Liver (tissue), 9 donors: Measurements from ENCODE around the gene CUZD1. TPM values are rescaled to one million over a fixed set of nuclear protein-coding genes. Genes with fewer than 3 reads are reported as not detected.

Source experiments
- DNase-seq: peaks from one replicate; pipeline ENCODE4 v3.0.0-alpha.2; 2017; ENCODE audit warnings: low spot score
- H3K27ac ChIP-seq, 2 donors: one replicate each; pipeline ENCODE4 v1.7.0; 2013; ENCODE audit warnings: inconsistent platforms in 2 of 2, low read length in 2 of 2, control low read depth in 1 of 2, low read depth in 1 of 2, mild to moderate bottlenecking in 1 of 2
- H3K27me3 ChIP-seq, 4 donors: one replicate each; pipeline versions ENCODE4 v1.6.1 to v1.7.0; 2013; ENCODE audit warnings: low read length in 3 of 4, inconsistent platforms in 1 of 4, mild to moderate bottlenecking in 1 of 4, moderate library complexity in 1 of 4; ENCODE audit not compliant: control insufficient read depth in 4 of 4, insufficient read depth in 4 of 4
- H3K36me3 ChIP-seq, 4 donors: one replicate each; pipeline versions ENCODE4 v1.6.1 to v1.7.0; 2013; ENCODE audit warnings: low read length in 3 of 4, mild to moderate bottlenecking in 3 of 4, low read depth in 1 of 4, moderate library complexity in 1 of 4; ENCODE audit not compliant: control insufficient read depth in 4 of 4, insufficient read depth in 3 of 4
- H3K4me1 ChIP-seq, 4 donors: one replicate each; pipeline versions ENCODE4 v1.6.1 to v1.7.0; 2013; ENCODE audit warnings: low read length in 3 of 4, mild to moderate bottlenecking in 3 of 4, moderate library complexity in 1 of 4; ENCODE audit not compliant: control insufficient read depth in 4 of 4, insufficient read depth in 4 of 4
- H3K4me3 ChIP-seq, 3 donors: one replicate each; pipeline versions ENCODE4 v1.6.1 to v1.7.0; 2013; ENCODE audit warnings: low read length in 3 of 3, control low read depth in 1 of 3, low read depth in 1 of 3, mild to moderate bottlenecking in 1 of 3
- H3K9ac ChIP-seq, 2 donors: one replicate each; pipeline ENCODE4 v1.7.0; 2013; ENCODE audit warnings: low read length in 2 of 2, mild to moderate bottlenecking in 2 of 2, moderate library complexity in 2 of 2, control low read depth in 1 of 2, low read depth in 1 of 2
- H3K9me3 ChIP-seq, 4 donors: one replicate each; pipeline versions ENCODE4 v1.6.1 to v1.7.0; 2013; ENCODE audit warnings: low read length in 3 of 4; ENCODE audit not compliant: control insufficient read depth in 4 of 4
- ATF3 ChIP-seq: IDR thresholded peaks from 2 replicates; pipeline ENCODE4 v1.6.1; 2016; ENCODE audit warnings: antibody characterized with exemption
- CTCF ChIP-seq: fragments of 150-350 bp; IDR thresholded peaks from 2 replicates; pipeline ENCODE4 v1.5.1; 2017; ENCODE audit warnings: improper control_type of control experiment, low read depth, low read length; ENCODE audit not compliant: missing input control
- EGR1 ChIP-seq, 2 donors: IDR thresholded peaks; 2 replicates each; pipeline ENCODE4 v1.6.1; 2016 to 2018; ENCODE audit warnings: antibody characterized with exemption in 2 of 2, low read depth in 2 of 2
- FOXA1 ChIP-seq: IDR thresholded peaks from 2 replicates; pipeline ENCODE4 v1.6.1; 2016; ENCODE audit warnings: antibody characterized with exemption
- FOXA2 ChIP-seq: IDR thresholded peaks from 2 replicates; pipeline ENCODE4 v1.6.1; 2016; ENCODE audit warnings: antibody characterized with exemption
- GABPA ChIP-seq, 2 donors: IDR thresholded peaks in 1 of 2; conservative IDR thresholded peaks in 1 of 2; 2 replicates each; pipeline ENCODE4 v1.6.1; 2016; ENCODE audit warnings: antibody characterized with exemption in 2 of 2, mild to moderate bottlenecking in 1 of 2, moderate library complexity in 1 of 2
- HNF4A ChIP-seq, 2 donors: conservative IDR thresholded peaks; 2 replicates each; pipeline ENCODE4 v1.6.1; 2016; ENCODE audit warnings: antibody characterized with exemption in 2 of 2, mild to moderate bottlenecking in 2 of 2
- HNF4G ChIP-seq: IDR thresholded peaks from 2 replicates; pipeline ENCODE4 v1.6.1; 2016; ENCODE audit warnings: antibody characterized with exemption
- JUND ChIP-seq, 2 donors: IDR thresholded peaks; 2 replicates each; pipeline ENCODE4 v1.6.1; 2016; ENCODE audit warnings: antibody characterized with exemption in 2 of 2
- MAX ChIP-seq: IDR thresholded peaks from 2 replicates; pipeline ENCODE4 v1.6.1; 2016; ENCODE audit warnings: antibody characterized with exemption
- NR2F2 ChIP-seq: IDR thresholded peaks from 2 replicates; pipeline ENCODE4 v1.6.1; 2016; ENCODE audit warnings: antibody characterized with exemption
- RAD21 ChIP-seq, 2 donors: IDR thresholded peaks; 2 replicates each; pipeline ENCODE4 v1.6.1; 2016; ENCODE audit warnings: antibody characterized with exemption in 2 of 2, mild to moderate bottlenecking in 2 of 2
- REST ChIP-seq: IDR thresholded peaks from 2 replicates; pipeline ENCODE4 v1.6.1; 2016; ENCODE audit warnings: antibody characterized with exemption, mild to moderate bottlenecking
- RXRA ChIP-seq, 2 donors: IDR thresholded peaks; 2 replicates each; pipeline ENCODE4 v1.6.1; 2017 to 2018; ENCODE audit warnings: antibody characterized with exemption in 2 of 2, mild to moderate bottlenecking in 1 of 2
- SP1 ChIP-seq: IDR thresholded peaks from 2 replicates; pipeline ENCODE4 v1.6.1; 2018; ENCODE audit warnings: antibody characterized with exemption, mild to moderate bottlenecking
- YY1 ChIP-seq: IDR thresholded peaks from 2 replicates; pipeline ENCODE4 v1.6.1; 2016; ENCODE audit warnings: antibody characterized with exemption, mild to moderate bottlenecking
- ZBTB33 ChIP-seq: IDR thresholded peaks from 2 replicates; pipeline ENCODE4 v1.6.1; 2016; ENCODE audit warnings: antibody characterized with exemption
- WGBS: extraction: QIAGEN DNeasy Blood & Tissue Kit; methylation state at CpG from one replicate; pipeline ENCODE4 v1.1.7; 2013; 5-methylcytosine and 5-hydroxymethylcytosine counted together
- polyA plus RNA-seq, 2 donors: library from polyadenylated mRNA; stranded (reverse) in 1 of 2; unstranded in 1 of 2; fragments of 200-250 nt in 1 of 2; fragments of >200 nt in 1 of 2; fragmentation: Nextera tagmentation in 1 of 2; extraction: Ambion mirVana in 1 of 2; gene quantifications; one replicate each; pipeline versions ENCODE4 v1.2.1 to v1.2.3, GENCODE V29; 2013 to 2015
- total RNA-seq, 2 donors: library from RNA; depleted of rRNA; stranded (reverse); fragments of >200 nt; gene quantifications; one replicate each; pipeline ENCODE4 v1.2.3, GENCODE V29; 2014
- donor health status: healthy.
- donor health status: healthy.
- donor health status: healthy.
- donor health status: healthy.
- donor health status: healthy.

The CUZD1 gene
- total and polyA plus RNA-seq, 4 donors, result 0.03 to 0.17 (median 0.10) TPM

GRCh38 chr10:122827302-122827701 is 18.4 kb downstream of the CUZD1 start:
- H3K27me3 ChIP-seq, result no peaks in the 10 kb centered on the region
- H3K4me1 ChIP-seq, result no peaks in the 10 kb centered on the region
- DNase-seq, result no peak
- no peak overlapping the region for H3K9ac ChIP-seq
- H3K27ac ChIP-seq, result no peak overlapping the region
- H3K36me3 ChIP-seq, result no peaks in the 10 kb centered on the region
- TF ChIP-seq EGR1 (IDR thresholded peaks at IDR 0.05; ENCODE audit: low read depth in 2 of 2) (no peak), HNF4A (conservative IDR thresholded peaks at IDR 0.05) (no peak), FOXA1 (no peak)
- H3K9me3 ChIP-seq, result no peaks in the 10 kb centered on the region
- no peak overlapping the region for H3K4me3 ChIP-seq
- 88% methylated on average over 3 of the region's 3 CpGs for WGBS

GRCh38 chr10:122822973-122823690 is 22.5 kb downstream of the CUZD1 start:
- Histone ChIP-seq H3K27me3 (peaks cover 0 to 2% (median under 1%) of the 10 kb centered on the region in 4 donors), H3K36me3 (no peaks in the 10 kb centered on the region), H3K4me3 (no peak overlapping the region), H3K4me1 (no peaks in the 10 kb centered on the region), H3K9me3 (no peaks in the 10 kb centered on the region), H3K9ac (no peak overlapping the region), H3K27ac (no peak overlapping the region)
- WGBS, result 78% methylated on average over 11 of the region's 11 CpGs
- DNase-seq, result no peak
- no peak for TF ChIP-seq CTCF
- no peak for TF ChIP-seq HNF4G
- TF ChIP-seq SP1, result no peak
- TF ChIP-seq JUND (IDR thresholded peaks at IDR 0.05), result no peak
- no peak for TF ChIP-seq FOXA2
- no peak for TF ChIP-seq REST
- TF ChIP-seq NR2F2, result no peak
- no peak for TF ChIP-seq EGR1 (IDR thresholded peaks at IDR 0.05; ENCODE audit: low read depth in 2 of 2)
- TF ChIP-seq HNF4A (conservative IDR thresholded peaks at IDR 0.05), result no peak
- TF ChIP-seq ATF3, result no peak
- TF ChIP-seq YY1, result no peak
- TF ChIP-seq RAD21 (IDR thresholded peaks at IDR 0.05), result no peak
- TF ChIP-seq MAX, result no peak
- TF ChIP-seq RXRA (IDR thresholded peaks at IDR 0.05), result no peak
- TF ChIP-seq GABPA (IDR thresholded peaks at IDR 0.05 in 1 of 2, conservative IDR thresholded peaks at IDR 0.05 in 1 of 2), result no peak
- TF ChIP-seq ZBTB33, result no peak
